GM15510 (cell line): ENCODE results near the gene PLPPR1.

Experiments
- POLR2A ChIP-seq: IDR thresholded peaks from 3 replicates; pipeline ENCODE4 v1.6.1; 2011; ENCODE audit warnings: borderline replicate concordance; ENCODE audit not compliant: insufficient read length; ENCODE audit errors: extremely low read depth

PLPPR1 gene

GRCh38 chr9:101356619-101357018 is 328.1 kb downstream of the PLPPR1 start:
- no peak for TF ChIP-seq POLR2A

GRCh38 chr9:101359679-101360078 is 331.2 kb downstream of the PLPPR1 start:
- TF ChIP-seq POLR2A, result no peak

GRCh38 chr9:101360647-101361046 is 332.1 kb downstream of the PLPPR1 start:
- TF ChIP-seq POLR2A, result no peak

GRCh38 chr9:101362450-101362849 is 333.9 kb downstream of the PLPPR1 start:
- TF ChIP-seq POLR2A, result no peak

GRCh38 chr9:101365181-101365580 is 336.7 kb downstream of the PLPPR1 start:
- no peak for TF ChIP-seq POLR2A

- TF ChIP-seq POLR2A, result no peak
Measured at GRCh38 chr9:101366038-101366756, 337.7 kb downstream of the PLPPR1 start.

- no peak for TF ChIP-seq POLR2A
Measured at GRCh38 chr9:101367323-101367722, 338.8 kb downstream of the PLPPR1 start.

GRCh38 chr9:101369286-101369685 is 340.8 kb downstream of the PLPPR1 start:
- no peak for TF ChIP-seq POLR2A

- TF ChIP-seq POLR2A, result no peak
Measured at GRCh38 chr9:101369884-101370531, 341.5 kb downstream of the PLPPR1 start.

- TF ChIP-seq POLR2A, result no peak
Measured at GRCh38 chr9:101371813-101372212, 343.3 kb downstream of the PLPPR1 start.

- no peak for TF ChIP-seq POLR2A
Measured at GRCh38 chr9:101372327-101373118, 344.0 kb downstream of the PLPPR1 start.
